Urinary bladder (tissue), 4 donors: ENCODE data around the gene CD81. TPM values are rescaled to one million over a fixed set of nuclear protein-coding genes. Genes with fewer than 3 reads are reported as not detected.
"Not testable (repeated sequence)": the region's sequence is repeated elsewhere in the genome, so short reads cannot be mapped to it uniquely, and the experiment has no call there.

Experiments
- DNase-seq: peaks from one replicate; pipeline ENCODE4 v3.0.0-alpha.2; 2015; ENCODE audit errors: extremely low spot score
- H3K27ac ChIP-seq: one replicate; pipeline ENCODE4 v1.5.1; 2013; ENCODE audit warnings: low read depth, mild to moderate bottlenecking, moderate library complexity
- H3K36me3 ChIP-seq: one replicate; pipeline ENCODE4 v1.6.1; 2013; ENCODE audit warnings: mild to moderate bottlenecking, moderate library complexity; ENCODE audit not compliant: insufficient read depth
- H3K4me1 ChIP-seq: one replicate; pipeline ENCODE4 v1.6.1; 2013; ENCODE audit warnings: mild to moderate bottlenecking, moderate library complexity; ENCODE audit not compliant: insufficient read depth
- H3K4me3 ChIP-seq: one replicate; pipeline ENCODE4 v1.5.1; 2013; ENCODE audit warnings: low read depth, low read length
- WGBS: extraction: QIAGEN DNeasy Blood & Tissue Kit; methylation state at CpG from one replicate; pipeline ENCODE4 v1.1.7; 2013; 5-methylcytosine and 5-hydroxymethylcytosine counted together
- polyA plus RNA-seq: library from polyadenylated mRNA; stranded (reverse); fragments of 200-250 nt; gene quantifications from one replicate; pipeline ENCODE4 v1.2.3, GENCODE V29; 2013
- total RNA-seq: library from RNA; depleted of rRNA; stranded (reverse); fragments of >200 nt; gene quantifications from one replicate; pipeline ENCODE4 v1.2.3, GENCODE V29; 2014
- donor health status: healthy with polysubstance abuse.
- donor health status: healthy.

Gene CD81
- total and polyA plus RNA-seq, 2 donors, result 251 to 1,145 TPM

GRCh38 chr11:2345050-2345449 is 32.1 kb upstream of the CD81 start:
- 89% methylated on average over 2 of the region's 2 CpGs for WGBS
- Histone ChIP-seq H3K4me1 (no peaks in the 10 kb centered on the region), H3K4me3 (no peak overlapping the region), H3K36me3 (no peaks in the 10 kb centered on the region), H3K27ac (no peak overlapping the region)
- DNase-seq, result no peak

- WGBS, result 91% methylated on average over 4 of the region's 4 CpGs
- H3K36me3 ChIP-seq, result no peaks in the 10 kb centered on the region
- no peak for DNase-seq
- H3K4me1 ChIP-seq, result no peaks in the 10 kb centered on the region
- H3K27ac ChIP-seq, result no peak overlapping the region
- no peak overlapping the region for H3K4me3 ChIP-seq
Observed at GRCh38 chr11:2346014-2346413, 31.1 kb upstream of the CD81 start.

GRCh38 chr11:2346586-2347307 is 30.4 kb upstream of the CD81 start:
- 85% methylated on average over 10 of the region's 10 CpGs for WGBS
- H3K27ac ChIP-seq, result no peak overlapping the region
- DNase-seq, result no peak

GRCh38 chr11:2347308-2347830 is 29.7 kb upstream of the CD81 start:
- Histone ChIP-seq H3K36me3 (no peaks in the 10 kb centered on the region), H3K4me1 (no peaks in the 10 kb centered on the region), H3K27ac (no peak overlapping the region), H3K4me3 (no peak overlapping the region)
- 92% methylated on average over 9 of the region's 9 CpGs for WGBS
- no peak for DNase-seq

More at GRCh38 chr11:2346586-2347307, 30.4 kb upstream of the CD81 start:
- Histone ChIP-seq H3K36me3 (no peaks in the 10 kb centered on the region), H3K4me1 (no peaks in the 10 kb centered on the region), H3K4me3 (no peak overlapping the region)

- H3K4me1 ChIP-seq, result no peaks in the 10 kb centered on the region
- WGBS, result 92% methylated on average over 1 of the region's 1 CpG
- H3K36me3 ChIP-seq, result no peaks in the 10 kb centered on the region
- no peak overlapping the region for H3K27ac ChIP-seq
- DNase-seq, result no peak
- no peak overlapping the region for H3K4me3 ChIP-seq
Observed at GRCh38 chr11:2348986-2349385, 28.1 kb upstream of the CD81 start.

- Histone ChIP-seq H3K27ac (no peak overlapping the region), H3K4me1 (no peaks in the 10 kb centered on the region), H3K4me3 (no peak overlapping the region), H3K36me3 (no peaks in the 10 kb centered on the region)
- no peak for DNase-seq
- WGBS, result 84% methylated on average over 3 of the region's 3 CpGs
Observed at GRCh38 chr11:2351701-2352100, 25.4 kb upstream of the CD81 start.

GRCh38 chr11:2352420-2352819 is 24.7 kb upstream of the CD81 start:
- DNase-seq, result no peak
- H3K4me1 ChIP-seq, result no peaks in the 10 kb centered on the region
- WGBS, result 82% methylated on average over 4 of the region's 4 CpGs
- no peak overlapping the region for H3K27ac ChIP-seq
- H3K4me3 ChIP-seq, result no peak overlapping the region
- no peaks in the 10 kb centered on the region for H3K36me3 ChIP-seq

- H3K4me1 ChIP-seq, result no peaks in the 10 kb centered on the region
- H3K27ac ChIP-seq, result no peak overlapping the region
- no peak overlapping the region for H3K4me3 ChIP-seq
- DNase-seq, result no peak
- H3K36me3 ChIP-seq, result no peaks in the 10 kb centered on the region
- WGBS, result 81% methylated on average over 7 of the region's 7 CpGs
Observed at GRCh38 chr11:2355000-2355644, 22.0 kb upstream of the CD81 start.

- H3K4me1 ChIP-seq, result no peaks in the 10 kb centered on the region
- H3K27ac ChIP-seq, result no peak overlapping the region
- DNase-seq, result no peak
- WGBS, result 80% methylated on average over 8 of the region's 8 CpGs
- H3K4me3 ChIP-seq, result no peak overlapping the region
- H3K36me3 ChIP-seq, result no peaks in the 10 kb centered on the region
Observed at GRCh38 chr11:2357246-2357645, 19.9 kb upstream of the CD81 start.

GRCh38 chr11:2357651-2358050 is 19.5 kb upstream of the CD81 start:
- H3K4me3 ChIP-seq, H3K4me1 ChIP-seq, DNase-seq, H3K27ac ChIP-seq, H3K36me3 ChIP-seq: not testable (repeated sequence)
- 93% methylated on average over 13 of the region's 13 CpGs for WGBS

- Histone ChIP-seq H3K27ac (no peak overlapping the region), H3K4me1 (no peaks in the 10 kb centered on the region), H3K4me3 (no peak overlapping the region), H3K36me3 (no peaks in the 10 kb centered on the region)
- DNase-seq, result no peak
- 97% methylated on average over 11 of the region's 11 CpGs for WGBS
Observed at GRCh38 chr11:2358754-2359442, 18.2 kb upstream of the CD81 start.

- Histone ChIP-seq H3K4me3 (no peak overlapping the region), H3K27ac (no peak overlapping the region), H3K4me1 (no peaks in the 10 kb centered on the region), H3K36me3 (no peaks in the 10 kb centered on the region)
- 91% methylated on average over 9 of the region's 9 CpGs for whole genome bisulfite sequencing
- no peak for DNase-seq
Observed at GRCh38 chr11:2359557-2359956, 17.6 kb upstream of the CD81 start.

GRCh38 chr11:2360081-2360642 is 16.9 kb upstream of the CD81 start:
- H3K27ac ChIP-seq, result no peak overlapping the region

More at GRCh38 chr11:2360081-2360642, 16.9 kb upstream of the CD81 start:
- H3K36me3 ChIP-seq, result no peaks in the 10 kb centered on the region
- 92% methylated on average over 14 of the region's 14 CpGs for WGBS
- no peaks in the 10 kb centered on the region for H3K4me1 ChIP-seq
- H3K4me3 ChIP-seq, result no peak overlapping the region
- DNase-seq, result no peak
